ENCODE results near the gene AP3S1.
"Not testable (repeated sequence)": the region's sequence is repeated elsewhere in the genome, so short reads cannot be mapped to it uniquely, and the experiment has no call there.

AP3S1 gene

GRCh38 chr5:115869256-115869795, 27.6 kb downstream of the AP3S1 start:
- no peak for DNase-seq (ENCODE audit: low read depth in 1 of 2, low spot score in 1 of 2)

- no peak for DNase-seq (ENCODE audit: low read depth in 1 of 2, low spot score in 1 of 2)
These were observed 30.7 kb downstream of the AP3S1 start for GRCh38 chr5:115872447-115872846.

GRCh38 chr5:115873392-115873791, 31.7 kb downstream of the AP3S1 start:
- no peak for DNase-seq (ENCODE audit: low read depth in 1 of 2, low spot score in 1 of 2)

GRCh38 chr5:115875447-115875846, 33.7 kb downstream of the AP3S1 start:
- no peak for DNase-seq (ENCODE audit: low read depth in 1 of 2, low spot score in 1 of 2)

- DNase-seq (ENCODE audit: low read depth in 1 of 2, low spot score in 1 of 2), result not testable (repeated sequence)
These were observed 35.6 kb downstream of the AP3S1 start for GRCh38 chr5:115877342-115877741.

GRCh38 chr5:115882434-115882833, 40.7 kb downstream of the AP3S1 start:
- DNase-seq (ENCODE audit: low read depth in 1 of 2, low spot score in 1 of 2), result not testable (repeated sequence)

- no peak for DNase-seq (ENCODE audit: low read depth in 1 of 2, low spot score in 1 of 2)
These were observed 43.0 kb downstream of the AP3S1 start for GRCh38 chr5:115884704-115885103.

GRCh38 chr5:115885208-115885607, 43.5 kb downstream of the AP3S1 start:
- not testable (repeated sequence) for DNase-seq (ENCODE audit: low read depth in 1 of 2, low spot score in 1 of 2)

GRCh38 chr5:115888027-115888426, 46.3 kb downstream of the AP3S1 start:
- no peak for DNase-seq (ENCODE audit: low read depth in 1 of 2, low spot score in 1 of 2)

GRCh38 chr5:115892021-115892420, 50.3 kb downstream of the AP3S1 start:
- DNase-seq (ENCODE audit: low read depth in 1 of 2, low spot score in 1 of 2), result no peak

GRCh38 chr5:115894342-115894741, 52.6 kb downstream of the AP3S1 start:
- no peak for DNase-seq (ENCODE audit: low read depth in 1 of 2, low spot score in 1 of 2)

- no peak for DNase-seq (ENCODE audit: low read depth in 1 of 2, low spot score in 1 of 2)
These were observed 54.1 kb downstream of the AP3S1 start for GRCh38 chr5:115895821-115896220.

- no peak for DNase-seq (ENCODE audit: low read depth in 1 of 2, low spot score in 1 of 2)
These were observed 56.9 kb downstream of the AP3S1 start for GRCh38 chr5:115898656-115899055.

GRCh38 chr5:115907177-115907576, 65.4 kb downstream of the AP3S1 start:
- no peak for DNase-seq (ENCODE audit: low read depth in 1 of 2, low spot score in 1 of 2)

- not testable (repeated sequence) for DNase-seq (ENCODE audit: low read depth in 1 of 2, low spot score in 1 of 2)
These were observed 72.1 kb downstream of the AP3S1 start for GRCh38 chr5:115913623-115914400.

GRCh38 chr5:115920171-115920725, 78.5 kb downstream of the AP3S1 start:
- DNase-seq (ENCODE audit: low read depth in 1 of 2, low spot score in 1 of 2), result no peak

GRCh38 chr5:115928578-115929407, 87.1 kb downstream of the AP3S1 start:
- DNase-seq (ENCODE audit: low read depth in 1 of 2, low spot score in 1 of 2), result not testable (repeated sequence)

- DNase-seq (ENCODE audit: low read depth in 1 of 2, low spot score in 1 of 2), result not testable (repeated sequence)
These were observed 88.4 kb downstream of the AP3S1 start for GRCh38 chr5:115930171-115930570.

- no peak for DNase-seq (ENCODE audit: low read depth in 1 of 2, low spot score in 1 of 2)
These were observed 89.0 kb downstream of the AP3S1 start for GRCh38 chr5:115930630-115931337.

GRCh38 chr5:115932991-115933390, 91.3 kb downstream of the AP3S1 start:
- no peak for DNase-seq (ENCODE audit: low read depth in 1 of 2, low spot score in 1 of 2)

GRCh38 chr5:115934388-115934974, 92.7 kb downstream of the AP3S1 start:
- DNase-seq (ENCODE audit: low read depth in 1 of 2, low spot score in 1 of 2), result no peak
